GM10248 (cell line): ENCODE results near the gene ARF3.

Experiments
- CTCF ChIA-PET: fragments of 300-600 bp; sonication (Branson Sonifier 250); formaldehyde crosslinking; extraction: SDS; loops from one replicate; lab custom pipeline; 2021; ENCODE audit warnings: antibody characterized with exemption; lab: Yijun Ruan, JAX
- POLR2A ChIA-PET: fragments of 350-650 bp; sonication (Branson Sonifier 250); formaldehyde crosslinking; extraction: SDS; loops from one replicate; lab custom pipeline; 2020; ENCODE audit warnings: antibody characterized with exemption; lab: Yijun Ruan, JAX
- DNase-seq: peaks from one replicate; pipeline ENCODE4 v3.0.0; 2012; ENCODE audit errors: extremely low spot score
- CTCF ChIP-seq: IDR thresholded peaks from 2 replicates; pipeline ENCODE4 v1.5.1; 2012; ENCODE audit warnings: mild to moderate bottlenecking, low read depth; ENCODE audit errors: extremely low read depth, missing control alignments, control extremely low read depth

The ARF3 gene

DNA sequence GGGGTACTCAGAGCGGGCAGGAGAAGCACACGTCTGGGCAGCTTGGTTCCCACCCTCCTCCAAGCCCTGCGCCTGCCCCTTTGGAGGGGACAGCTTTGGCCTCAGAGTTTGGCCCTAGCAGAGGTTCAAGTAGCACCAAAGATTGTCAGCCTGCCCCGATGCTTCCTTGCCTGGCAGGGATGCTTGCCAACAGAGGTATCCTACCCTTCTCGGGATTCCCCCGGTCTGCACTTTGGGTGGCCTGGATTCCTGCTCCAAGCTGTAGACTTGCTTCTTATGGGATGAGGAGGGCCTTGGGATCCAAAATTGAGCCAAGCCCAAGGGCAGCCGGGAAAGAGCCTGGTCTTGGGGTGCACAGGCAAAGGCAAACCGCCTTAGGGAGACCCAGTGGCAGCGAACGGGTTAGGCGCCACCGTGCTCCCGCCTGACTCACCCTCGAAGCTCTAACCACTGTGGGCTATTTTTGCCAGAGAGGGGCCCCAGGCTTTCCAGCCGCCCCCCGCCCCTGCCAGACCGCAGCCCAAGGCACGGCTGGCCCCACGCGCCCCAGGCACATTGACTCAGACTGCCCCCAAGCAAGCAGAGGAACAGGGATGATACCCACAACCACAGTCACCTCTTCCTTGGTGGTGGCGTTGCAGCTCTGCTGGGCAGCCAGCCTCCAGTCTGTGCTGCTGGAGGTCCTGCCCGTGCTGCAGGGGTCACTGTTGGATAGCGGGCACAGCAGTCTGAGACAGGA lies 15.1 kb upstream of the ARF3 start:
- no peak for TF ChIP-seq CTCF
- ChIA-PET POLR2A (no interaction called here), CTCF (interaction anchor here (1.9 to 15.6 kb wide), 4 partner anchors 10 to 119 kb away, joined by 5 to 264 read pairs (median 46); partner anchors contain the start of genes DDN and WNT1)
- DNase-seq = no peak

DNA sequence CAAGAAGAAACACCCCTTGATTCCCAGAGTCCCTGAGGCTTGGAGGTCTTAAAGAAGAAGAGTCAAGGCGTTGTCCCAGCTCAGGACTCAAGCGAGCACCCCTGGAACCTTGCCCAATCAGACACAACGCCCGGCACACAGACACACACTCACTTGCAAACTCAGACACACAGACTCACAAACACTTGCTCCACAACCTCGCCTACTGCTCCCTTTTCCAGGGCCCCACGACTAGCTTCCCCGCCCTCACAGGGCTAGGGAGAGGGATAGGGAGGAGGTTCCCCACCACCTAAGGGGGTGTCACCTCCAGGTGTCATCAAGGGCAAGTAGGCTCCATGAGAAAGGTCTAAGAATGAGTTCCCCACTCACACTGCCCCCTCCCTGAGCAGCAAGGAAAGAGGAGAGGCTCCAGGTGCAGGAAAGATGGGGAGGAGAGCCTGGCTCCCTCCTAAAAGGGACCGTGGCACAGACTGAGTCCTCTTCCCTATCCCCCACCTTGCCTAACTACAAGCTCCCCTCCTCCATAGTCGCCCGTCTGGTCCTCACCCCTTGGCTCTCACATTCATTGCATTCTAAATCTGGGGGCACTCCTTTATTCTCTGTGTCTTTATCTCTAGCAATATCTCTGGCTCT lies 13.5 kb upstream of the ARF3 start:
- CTCF ChIA-PET = interaction anchor here (1.4 to 15.6 kb wide), 5 partner anchors 12 to 117 kb away, joined by 3 to 264 read pairs (median 5); partner anchors contain the start of genes DDN and WNT1
- POLR2A ChIA-PET = no interaction called here
- DNase-seq = no peak
- no peak for TF ChIP-seq CTCF

DNA sequence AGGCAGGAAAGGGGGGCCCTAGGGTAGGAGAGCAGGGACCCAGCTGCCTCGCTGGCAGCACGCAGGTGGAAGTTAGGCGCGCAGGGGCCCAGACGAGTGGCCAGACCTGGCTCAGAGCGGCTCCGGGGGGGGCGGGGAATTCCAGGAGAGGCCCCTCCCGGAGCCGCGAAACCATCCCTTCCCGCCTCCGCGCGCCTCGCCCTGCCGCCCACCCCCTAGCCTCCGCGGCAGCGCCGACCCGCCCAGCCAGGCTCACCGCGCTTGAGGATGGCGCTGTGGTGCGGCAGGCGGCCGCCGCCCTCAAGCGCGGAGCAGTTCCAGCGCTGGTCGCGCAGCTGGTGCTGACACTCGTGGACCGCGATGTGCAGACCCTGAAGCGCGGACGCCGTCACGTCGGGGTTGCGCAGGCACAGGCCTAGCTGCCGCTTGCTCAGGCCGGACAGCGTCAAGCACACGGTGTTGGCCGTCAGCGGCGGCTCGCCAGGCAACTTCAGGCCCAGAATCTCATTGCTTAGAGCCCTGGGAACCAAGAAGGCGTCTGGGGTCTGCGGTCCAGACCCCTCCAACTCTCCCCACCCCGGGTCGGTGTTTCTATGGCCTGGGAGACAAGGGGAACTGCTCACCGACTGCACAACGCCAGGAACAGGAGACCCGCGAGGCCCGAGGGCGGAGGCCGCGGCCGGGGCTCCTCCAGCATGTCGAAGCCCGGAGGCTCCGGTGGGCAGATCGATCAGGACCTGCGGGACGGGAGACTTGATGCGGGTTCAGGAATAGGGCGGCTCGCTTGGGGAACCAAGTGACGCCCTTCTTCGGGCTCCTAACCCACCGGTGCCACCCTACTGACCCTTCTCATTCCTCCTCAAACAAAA lies 12.8 kb upstream of the ARF3 start:
- ChIA-PET POLR2A (interaction anchor here (0.7 to 1.0 kb wide), 2 partner anchors 16 to 18 kb away, joined by 3 to 4 read pairs; no protein-coding TSS in a partner anchor), CTCF (interaction anchor here (1.6 to 15.6 kb wide), 5 partner anchors 12 to 117 kb away, joined by 3 to 264 read pairs (median 33); partner anchors contain the start of genes ARF3, DDN, DDX23 and WNT1)
- peak; percentile 66 for DNase-seq
- TF ChIP-seq CTCF = peak; percentile 29

DNA sequence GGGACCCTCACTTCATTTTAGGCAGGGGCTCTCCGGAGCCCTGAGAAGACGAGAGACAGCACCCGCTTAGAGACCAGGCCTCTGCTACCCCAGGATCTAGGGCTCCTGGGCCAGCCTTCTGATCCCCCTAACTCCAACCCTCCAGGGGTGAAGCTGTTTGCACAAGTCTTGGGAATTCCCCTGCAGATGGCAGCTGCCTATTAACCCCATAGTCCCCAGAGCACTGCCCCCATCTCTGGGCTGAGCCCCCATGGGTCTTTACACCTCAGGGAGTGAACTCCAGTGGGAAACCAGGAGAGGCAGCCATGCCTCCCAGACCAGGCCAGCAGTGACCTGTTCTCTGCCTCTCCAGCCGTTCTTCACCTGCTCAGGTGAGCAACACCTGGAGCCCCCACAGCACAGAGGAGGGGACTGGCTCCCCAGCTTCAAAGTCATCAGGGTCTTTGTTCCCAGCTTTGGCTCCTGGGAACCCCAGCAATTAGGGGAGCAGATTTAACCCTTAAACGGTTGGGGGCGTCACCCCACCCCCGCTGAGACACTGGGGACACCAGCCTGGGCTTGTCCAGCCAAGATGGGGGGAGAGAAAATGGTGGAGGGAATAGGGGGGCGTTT lies 12.0 kb upstream of the ARF3 start:
- peak; percentile 40 for DNase-seq
- ChIA-PET POLR2A (interaction anchor here (0.7 to 1.0 kb wide), 2 partner anchors 15 to 19 kb away, joined by 3 to 4 read pairs; no protein-coding TSS in a partner anchor), CTCF (interaction anchor here (0.7 to 15.6 kb wide), 11 partner anchors 9 to 173 kb away, joined by 3 to 264 read pairs (median 5); partner anchors contain the start of genes ARF3, DDN, DDX23 and RND1)
- TF ChIP-seq CTCF = no peak

- CTCF ChIA-PET = interaction anchor here (0.7 to 15.6 kb wide), 11 partner anchors 8 to 172 kb away, joined by 3 to 264 read pairs (median 5); partner anchors contain the start of genes ARF3, DDN, DDX23 and RND1
- POLR2A ChIA-PET = interaction anchor here (0.6 to 0.7 kb wide), 2 partner anchors 11 to 24 kb away, joined by 3 to 7 read pairs; partner anchors contain the start of gene ARF3
- peak; percentile 67 for DNase-seq
- TF ChIP-seq CTCF = no peak
Observed at GRCh38 chr12:48968467-48968866, 11.2 kb upstream of the ARF3 start.
